Esophagus muscularis mucosa (tissue), 4 donors: ENCODE measurements around the gene MED14.

ENCODE experiments used
- CTCF ChIP-seq, 3 experiments: fragments of 200-600 bp in 2 of 3; fragments of 450-650 bp in 1 of 3; sonication (generic) in 2 of 3; IDR thresholded peaks; one replicate each; pipeline ENCODE4 v1.5.1; 2017 to 2019; ENCODE audit warnings: antibody characterized with exemption in 3 of 3, mild to moderate bottlenecking in 2 of 3, moderate library complexity in 1 of 3
- EP300 ChIP-seq: sonication (generic); formaldehyde crosslinking; IDR thresholded peaks from one replicate; pipeline ENCODE4 v1.6.1; 2017; ENCODE audit warnings: antibody characterized with exemption
- POLR2A ChIP-seq: fragments of 450-650 bp; IDR thresholded peaks from one replicate; pipeline ENCODE4 v1.6.1; 2017; ENCODE audit warnings: antibody characterized with exemption, moderate library complexity, mild to moderate bottlenecking, low read depth

GRCh38 chrX:40628506-40628905 lies 106.8 kb downstream of the MED14 start:
- TF ChIP-seq EP300 = no peak
- TF ChIP-seq POLR2A = no peak
- TF ChIP-seq CTCF (IDR thresholded peaks at IDR 0.05) = no peak
